Vagina (tissue), 2 donors: Measurements from ENCODE around the gene ZNF469. TPM values are rescaled to one million over a fixed set of nuclear protein-coding genes. Genes with fewer than 3 reads are reported as not detected.

ENCODE experiments used
- DNase-seq, 2 donors: peaks; one replicate each; pipeline ENCODE4 v3.0.0-alpha.2; 2017; ENCODE audit errors: extremely low spot score in 2 of 2
- H3K27ac ChIP-seq: fragments of 200-600 bp; sonication (generic); one replicate; pipeline ENCODE4 v1.5.1; 2019
- H3K27me3 ChIP-seq: fragments of 200-600 bp; sonication (generic); one replicate; pipeline ENCODE4 v1.5.1; 2019
- H3K36me3 ChIP-seq, 2 donors: fragments of 200-600 bp; sonication (generic); one replicate each; pipeline ENCODE4 v1.5.1; 2017 to 2019
- H3K4me1 ChIP-seq: fragments of 200-600 bp; sonication (generic); one replicate; pipeline ENCODE4 v1.5.1; 2019
- H3K4me3 ChIP-seq, 2 donors: fragments of 200-600 bp; sonication (generic); 1 replicate in 1 of 2; 2 replicates in 1 of 2; pipeline ENCODE4 v1.5.1; 2016 to 2019
- H3K9me3 ChIP-seq: fragments of 200-600 bp; sonication (generic); one replicate; pipeline ENCODE4 v1.5.1; 2019
- CTCF ChIP-seq, 3 experiments: fragments of 450-650 bp in 2 of 3; fragments of 200-600 bp in 1 of 3; sonication (generic) in 1 of 3; IDR thresholded peaks; one replicate each; pipeline ENCODE4 v1.5.1; 2017 to 2019; ENCODE audit warnings: antibody characterized with exemption in 3 of 3, mild to moderate bottlenecking in 2 of 3, moderate library complexity in 2 of 3
- POLR2A ChIP-seq, 2 donors: fragments of 450-650 bp; IDR thresholded peaks; one replicate each; pipeline ENCODE4 v1.6.1; 2017; ENCODE audit warnings: antibody characterized with exemption in 2 of 2, mild to moderate bottlenecking in 2 of 2, moderate library complexity in 2 of 2
- POLR2AphosphoS5 ChIP-seq, 2 donors: sonication (generic); formaldehyde crosslinking; IDR thresholded peaks; one replicate each; pipeline ENCODE4 v1.9.0; 2017; ENCODE audit warnings: antibody characterized with exemption in 2 of 2, mild to moderate bottlenecking in 2 of 2, low read depth in 1 of 2; ENCODE audit not compliant: insufficient read depth in 1 of 2
- intact Hi-C: fragments of 100-400 bp; cut with DNase I; formaldehyde crosslinking; loops from one replicate; pipeline ENCODE4 v1.15.1; 2023
- total RNA-seq: library from RNA; depleted of rRNA; stranded (reverse); fragments of >200 nt; gene quantifications from one replicate; pipeline ENCODE4 v1.2.3, GENCODE V29; 2016

The ZNF469 gene
- total RNA-seq, 1 donor from 2014 or later: 2.2 TPM

- Histone ChIP-seq H3K27me3 (no peaks in the 10 kb centered on the region), H3K4me1 (peaks cover 34% of the 10 kb centered on the region), H3K4me3 (peak overlapping the region; percentile 37 to 39), H3K9me3 (no peaks in the 10 kb centered on the region), H3K36me3 (no peaks in the 10 kb centered on the region), H3K27ac (peak overlapping the region; percentile 72)
- intact Hi-C loops: loop anchor here (5.0 kb wide), 1 partner anchor 232 kb away; no protein-coding TSS in a partner anchor
- DNase-seq: no peak
- TF ChIP-seq CTCF (IDR thresholded peaks at IDR 0.05) (no peak), POLR2AphosphoS5 (IDR thresholded peaks at IDR 0.05; ENCODE audit: insufficient read depth in 1 of 2, low read depth in 1 of 2) (no peak), POLR2A (IDR thresholded peaks at IDR 0.05) (no peak)
These were observed 46.8 kb downstream of the ZNF469 start for GRCh38 chr16:88429387-88430184.

- Histone ChIP-seq H3K36me3 (no peaks in the 10 kb centered on the region), H3K9me3 (no peaks in the 10 kb centered on the region), H3K27ac (peak overlapping the region; percentile 72), H3K27me3 (no peaks in the 10 kb centered on the region), H3K4me3 (peak overlapping the region; percentile 37 to 39), H3K4me1 (peaks cover 32% of the 10 kb centered on the region)
- intact Hi-C loops: loop anchor here (5.0 kb wide), 1 partner anchor 233 kb away; no protein-coding TSS in a partner anchor
- DNase-seq: no peak
- TF ChIP-seq POLR2A (IDR thresholded peaks at IDR 0.05): no peak
- TF ChIP-seq POLR2AphosphoS5 (IDR thresholded peaks at IDR 0.05; ENCODE audit: insufficient read depth in 1 of 2, low read depth in 1 of 2): no peak
- no peak for TF ChIP-seq CTCF (IDR thresholded peaks at IDR 0.05)
These were observed 47.4 kb downstream of the ZNF469 start for GRCh38 chr16:88430185-88430523.

DNA sequence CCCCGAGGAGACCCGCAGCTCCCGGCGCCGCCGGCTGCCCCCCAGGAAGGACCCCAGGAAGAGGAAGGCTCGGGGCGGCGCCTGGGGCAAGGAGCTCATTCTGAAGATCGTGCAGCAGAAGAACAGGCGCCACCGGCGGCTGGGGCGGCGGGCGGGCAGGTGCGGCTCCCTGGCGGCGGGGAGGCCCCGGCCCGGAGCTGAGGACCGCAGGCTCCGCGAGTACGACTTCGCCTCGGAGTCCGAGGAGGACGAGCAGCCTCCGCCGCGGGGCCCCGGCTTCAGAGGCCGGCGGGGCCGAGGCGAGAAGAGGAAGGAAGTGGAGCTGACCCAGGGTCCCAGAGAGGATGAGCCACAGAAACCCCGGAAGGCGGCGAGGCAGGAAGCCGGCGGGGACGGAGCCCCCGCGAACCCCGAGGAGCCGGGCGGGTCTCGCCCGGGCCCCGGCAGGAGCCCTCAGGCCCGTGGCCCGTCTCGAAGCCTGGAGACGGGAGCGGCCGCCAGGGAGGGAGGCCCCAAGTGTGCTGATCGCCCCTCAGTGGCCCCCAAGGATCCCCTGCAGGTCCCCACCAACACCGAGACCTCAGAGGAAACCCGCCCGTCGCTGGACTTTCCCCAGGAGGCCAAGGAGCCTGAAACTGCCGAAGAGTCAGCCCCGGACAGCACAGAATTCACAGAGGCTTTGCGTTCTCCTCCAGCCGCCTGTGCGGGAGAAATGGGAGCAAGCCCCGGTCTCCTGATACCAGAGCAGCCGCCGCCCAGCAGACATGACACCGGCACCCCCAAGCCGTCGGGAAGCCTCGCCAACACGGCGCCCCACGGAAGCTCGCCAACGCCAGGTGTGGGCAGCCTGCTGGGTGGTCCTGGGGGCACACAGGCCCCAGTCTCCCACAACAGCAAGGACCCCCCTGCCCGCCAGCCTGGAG is 48.0 kb downstream of the ZNF469 start:
- H3K27me3 ChIP-seq: no peaks in the 10 kb centered on the region
- DNase-seq: no peak
- intact Hi-C loops: loop anchor here (5.0 kb wide), 1 partner anchor 233 kb away; no protein-coding TSS in a partner anchor
- H3K36me3 ChIP-seq: no peaks in the 10 kb centered on the region
- peak overlapping the region; percentile 72 for H3K27ac ChIP-seq
- TF ChIP-seq POLR2A (IDR thresholded peaks at IDR 0.05) (no peak), CTCF (IDR thresholded peaks at IDR 0.05) (no peak), POLR2AphosphoS5 (IDR thresholded peaks at IDR 0.05; ENCODE audit: insufficient read depth in 1 of 2, low read depth in 1 of 2) (no peak)
- H3K4me3 ChIP-seq: peak overlapping the region; percentile 37 to 39
- no peaks in the 10 kb centered on the region for H3K9me3 ChIP-seq
- peaks cover 30% of the 10 kb centered on the region for H3K4me1 ChIP-seq

DNA sequence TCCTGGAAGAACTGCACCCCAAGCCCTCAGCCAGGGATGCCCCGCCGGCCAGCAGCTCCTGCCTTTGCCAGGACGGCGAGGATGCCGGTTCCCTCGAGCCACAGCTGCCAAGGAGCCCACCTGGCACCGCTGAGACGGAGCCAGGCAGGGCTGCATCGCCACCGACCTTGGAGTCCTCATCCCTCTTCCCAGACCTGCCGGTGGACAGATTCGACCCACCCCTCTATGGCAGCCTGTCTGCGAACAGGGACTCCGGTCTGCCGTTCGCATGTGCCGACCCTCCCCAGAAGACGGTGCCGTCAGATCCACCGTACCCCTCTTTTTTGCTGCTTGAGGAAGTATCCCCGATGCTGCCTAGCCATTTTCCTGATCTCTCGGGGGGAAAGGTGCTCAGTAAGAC is 48.9 kb downstream of the ZNF469 start:
- Histone ChIP-seq H3K4me3 (no peak overlapping the region), H3K4me1 (peaks cover 30% of the 10 kb centered on the region), H3K36me3 (no peaks in the 10 kb centered on the region), H3K27me3 (no peaks in the 10 kb centered on the region), H3K9me3 (no peaks in the 10 kb centered on the region), H3K27ac (no peak overlapping the region)
- no peak for TF ChIP-seq POLR2AphosphoS5 (IDR thresholded peaks at IDR 0.05; ENCODE audit: insufficient read depth in 1 of 2, low read depth in 1 of 2)
- TF ChIP-seq CTCF (IDR thresholded peaks at IDR 0.05): no peak
- TF ChIP-seq POLR2A (IDR thresholded peaks at IDR 0.05): no peak
- intact Hi-C loops: loop anchor here (5.0 kb wide), 1 partner anchor 234 kb away; no protein-coding TSS in a partner anchor
- DNase-seq: no peak
